Gastroesophageal sphincter (tissue), 3 donors: Measurements from ENCODE around the gene EFEMP1.

ENCODE experiments used
- POLR2A ChIP-seq, 2 donors: fragments of 450-650 bp; IDR thresholded peaks; one replicate each; pipeline ENCODE4 v1.6.1; 2017; ENCODE audit warnings: antibody characterized with exemption in 2 of 2, mild to moderate bottlenecking in 2 of 2, moderate library complexity in 1 of 2
- TF ChIP-seq, protein P1 (sequence below), 4 experiments: fragments of 200-600 bp in 2 of 4; fragments of 450-650 bp in 2 of 4; sonication (generic) in 1 of 4; IDR thresholded peaks; one replicate each; pipeline ENCODE4 v1.5.1; 2017 to 2019; ENCODE audit warnings: antibody characterized with exemption in 4 of 4, mild to moderate bottlenecking in 2 of 4, moderate library complexity in 2 of 4

DNA sequence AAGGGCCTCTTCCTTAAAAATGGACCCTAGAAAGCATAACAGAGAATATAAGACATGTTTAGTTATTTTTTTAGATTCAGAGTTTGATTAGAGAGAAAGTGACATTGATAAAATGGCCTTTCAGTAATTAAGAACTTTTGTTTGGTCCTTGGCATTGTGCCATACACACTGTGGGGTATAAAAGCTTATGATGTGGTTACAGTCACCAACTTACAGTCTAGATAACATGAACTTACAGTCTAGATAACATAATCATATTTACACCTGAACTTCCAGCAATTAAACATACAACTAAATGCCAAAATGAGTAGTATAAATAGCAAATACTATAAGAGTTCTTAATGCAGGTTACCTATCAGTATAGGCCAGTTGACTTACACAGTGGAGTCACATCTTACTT lies 25.6 kb upstream of the EFEMP1 start:
- TF ChIP-seq POLR2A (IDR thresholded peaks at IDR 0.05), result no peak
- TF ChIP-seq, protein P1, sequence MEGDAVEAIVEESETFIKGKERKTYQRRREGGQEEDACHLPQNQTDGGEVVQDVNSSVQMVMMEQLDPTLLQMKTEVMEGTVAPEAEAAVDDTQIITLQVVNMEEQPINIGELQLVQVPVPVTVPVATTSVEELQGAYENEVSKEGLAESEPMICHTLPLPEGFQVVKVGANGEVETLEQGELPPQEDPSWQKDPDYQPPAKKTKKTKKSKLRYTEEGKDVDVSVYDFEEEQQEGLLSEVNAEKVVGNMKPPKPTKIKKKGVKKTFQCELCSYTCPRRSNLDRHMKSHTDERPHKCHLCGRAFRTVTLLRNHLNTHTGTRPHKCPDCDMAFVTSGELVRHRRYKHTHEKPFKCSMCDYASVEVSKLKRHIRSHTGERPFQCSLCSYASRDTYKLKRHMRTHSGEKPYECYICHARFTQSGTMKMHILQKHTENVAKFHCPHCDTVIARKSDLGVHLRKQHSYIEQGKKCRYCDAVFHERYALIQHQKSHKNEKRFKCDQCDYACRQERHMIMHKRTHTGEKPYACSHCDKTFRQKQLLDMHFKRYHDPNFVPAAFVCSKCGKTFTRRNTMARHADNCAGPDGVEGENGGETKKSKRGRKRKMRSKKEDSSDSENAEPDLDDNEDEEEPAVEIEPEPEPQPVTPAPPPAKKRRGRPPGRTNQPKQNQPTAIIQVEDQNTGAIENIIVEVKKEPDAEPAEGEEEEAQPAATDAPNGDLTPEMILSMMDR (IDR thresholded peaks at IDR 0.05), result no peak
